Endodermal cell (in vitro differentiated cells): ENCODE data around the gene UBE2D1. TPM values are rescaled to one million over a fixed set of nuclear protein-coding genes. Genes with fewer than 3 reads are reported as not detected.

Experiments
- DNase-seq: peaks from one replicate; pipeline ENCODE4 v3.0.0-alpha.2; 2017
- H3K27ac ChIP-seq: 2 replicates; pipeline ENCODE4 v1.5.1; 2013; ENCODE audit warnings: mild to moderate bottlenecking, low read depth, low read length, moderate library complexity
- H3K27me3 ChIP-seq: 2 replicates; pipeline ENCODE4 v1.6.1; 2013; ENCODE audit warnings: mild to moderate bottlenecking, low read length, moderate library complexity; ENCODE audit not compliant: insufficient read depth, control insufficient read depth, poor library complexity, severe bottlenecking
- H3K36me3 ChIP-seq: 2 replicates; pipeline ENCODE4 v1.7.0; 2013; ENCODE audit warnings: mild to moderate bottlenecking, low read length, moderate library complexity; ENCODE audit not compliant: control insufficient read depth, insufficient read depth
- H3K4me1 ChIP-seq: one replicate; pipeline ENCODE4 v1.7.0; 2013; ENCODE audit warnings: low read length; ENCODE audit not compliant: control insufficient read depth, insufficient read depth
- H3K4me3 ChIP-seq: 2 replicates; pipeline ENCODE4 v1.5.1; 2013; ENCODE audit warnings: mild to moderate bottlenecking, low read length, moderate library complexity
- H3K9ac ChIP-seq: 2 replicates; pipeline ENCODE4 v1.6.1; 2013; ENCODE audit warnings: mild to moderate bottlenecking, low read length, moderate library complexity; ENCODE audit not compliant: poor library complexity, severe bottlenecking; ENCODE audit errors: extremely low read depth
- H3K9me3 ChIP-seq: 2 replicates; pipeline ENCODE4 v1.6.1; 2013; ENCODE audit warnings: mild to moderate bottlenecking, low read length, moderate library complexity; ENCODE audit not compliant: control insufficient read depth
- H3K27ac Mint-ChIP-seq: 2 replicates; pipeline ENCODE4 v1.8.0; 2020; ENCODE audit warnings: mixed read lengths
- H3K27me3 Mint-ChIP-seq: 2 replicates; pipeline ENCODE4 v1.8.0; 2021; ENCODE audit warnings: mild to moderate bottlenecking, mixed read lengths; ENCODE audit not compliant: insufficient read depth
- H3K36me3 Mint-ChIP-seq: 2 replicates; pipeline ENCODE4 v1.8.0; 2020; ENCODE audit warnings: low read depth, mixed read lengths
- H3K4me1 Mint-ChIP-seq: 2 replicates; pipeline ENCODE4 v1.8.0; 2020; ENCODE audit warnings: mixed read lengths
- H3K4me3 Mint-ChIP-seq: 2 replicates; pipeline ENCODE4 v1.8.0; 2020; ENCODE audit warnings: mild to moderate bottlenecking, moderate library complexity, mixed read lengths
- H3K9me3 Mint-ChIP-seq: 2 replicates; pipeline ENCODE4 v1.8.0; 2020; ENCODE audit warnings: mild to moderate bottlenecking, mixed read lengths
- CTCF ChIP-seq: fragments of 200-600 bp; sonication (generic); conservative IDR thresholded peaks from 2 replicates; pipeline ENCODE4 v1.5.0; 2021; ENCODE audit warnings: antibody characterized with exemption, mild to moderate bottlenecking
- WGBS, 2 experiments: methylation state at CpG; one replicate each; pipeline versions ENCODE4 v1.1.5 to v1.1.7; 2013; ENCODE audit warnings: missing lambda C conversion rate in 2 of 2, mixed read lengths in 1 of 2; ENCODE audit not compliant: insufficient coverage in 1 of 2, insufficient read length in 1 of 2; 5-methylcytosine and 5-hydroxymethylcytosine counted together
- total RNA-seq, 2 donors: library from RNA; stranded (reverse); fragmentation: NEBNext Ultra II Directional in 1 of 2; extraction: Animal tissue kit (Norgen Biotek cat#: 25700) in 1 of 2; gene quantifications; 2 replicates in 1 of 2; 3 replicates in 1 of 2; pipeline ENCODE4 v1.2.1, GENCODE V29; 2021

Gene UBE2D1
- total RNA-seq, 2 donors from 2014 or later: 28.9 to 33.0 TPM

GRCh38 chr10:58319599-58319998 lies 15.2 kb upstream of the UBE2D1 start:
- DNase-seq: no peak
- no peak overlapping the region for H3K4me3 Mint-ChIP-seq
- no peaks in the 10 kb centered on the region for H3K4me1 ChIP-seq
- no peaks in the 10 kb centered on the region for H3K9me3 Mint-ChIP-seq
- H3K36me3 Mint-ChIP-seq: no peaks in the 10 kb centered on the region
- H3K36me3 ChIP-seq: no peaks in the 10 kb centered on the region
- WGBS, 2 experiments: 96% methylated on average over 1 of the region's 1 CpG; no CpG with 5 or more reads in 1 of the 2 experiments
- H3K4me1 Mint-ChIP-seq: no peaks in the 10 kb centered on the region
- peaks cover 4% of the 10 kb centered on the region for H3K27me3 Mint-ChIP-seq
- H3K27ac ChIP-seq: no peak overlapping the region
- no peak overlapping the region for H3K4me3 ChIP-seq
- TF ChIP-seq CTCF: no peak
- no peaks in the 10 kb centered on the region for H3K27me3 ChIP-seq
- no peak overlapping the region for H3K9ac ChIP-seq
- no peaks in the 10 kb centered on the region for H3K9me3 ChIP-seq
- no peak overlapping the region for H3K27ac Mint-ChIP-seq

GRCh38 chr10:58320351-58321049 lies 14.3 kb upstream of the UBE2D1 start:
- no peak for TF ChIP-seq CTCF
- no peak overlapping the region for H3K27ac Mint-ChIP-seq
- H3K27me3 Mint-ChIP-seq: peaks cover under 1% of the 10 kb centered on the region
- no peak overlapping the region for H3K9ac ChIP-seq
- no peak for DNase-seq
- 87% methylated on average over 4 of the region's 4 CpGs; no CpG with 5 or more reads in 1 of the 2 experiments for WGBS, 2 experiments
- H3K4me3 Mint-ChIP-seq: no peak overlapping the region
- H3K36me3 Mint-ChIP-seq: no peaks in the 10 kb centered on the region
- H3K27ac ChIP-seq: no peak overlapping the region
- no peaks in the 10 kb centered on the region for H3K9me3 ChIP-seq
- no peaks in the 10 kb centered on the region for H3K36me3 ChIP-seq
- no peaks in the 10 kb centered on the region for H3K4me1 Mint-ChIP-seq
- no peaks in the 10 kb centered on the region for H3K27me3 ChIP-seq
- no peaks in the 10 kb centered on the region for H3K4me1 ChIP-seq
- H3K9me3 Mint-ChIP-seq: no peaks in the 10 kb centered on the region
- H3K4me3 ChIP-seq: no peak overlapping the region

GRCh38 chr10:58322072-58322834 lies 12.6 kb upstream of the UBE2D1 start:
- Histone ChIP-seq H3K9ac (no peak overlapping the region), H3K9me3 (no peaks in the 10 kb centered on the region), H3K27me3 (no peaks in the 10 kb centered on the region), H3K4me3 (no peak overlapping the region), H3K27ac (no peak overlapping the region), H3K36me3 (no peaks in the 10 kb centered on the region), H3K4me1 (no peaks in the 10 kb centered on the region)
- no peak for TF ChIP-seq CTCF
- DNase-seq: no peak
- Mint-ChIP-seq H3K27me3 (peaks cover 9% of the 10 kb centered on the region), H3K27ac (no peak overlapping the region), H3K4me1 (peaks cover 1% of the 10 kb centered on the region), H3K4me3 (no peak overlapping the region), H3K36me3 (no peaks in the 10 kb centered on the region), H3K9me3 (no peaks in the 10 kb centered on the region)
- WGBS, 2 experiments: 87 to 92% methylated on average over 3 of the region's 3 CpGs
